ENCODE results near the gene CLEC4M. TPM values are rescaled to one million over a fixed set of nuclear protein-coding genes. Genes with fewer than 3 reads are reported as not detected.

The CLEC4M gene
- total RNA-seq, 4 donors from 2014 or later = 0.56 to 0.93 TPM; not detected in 2

DNA sequence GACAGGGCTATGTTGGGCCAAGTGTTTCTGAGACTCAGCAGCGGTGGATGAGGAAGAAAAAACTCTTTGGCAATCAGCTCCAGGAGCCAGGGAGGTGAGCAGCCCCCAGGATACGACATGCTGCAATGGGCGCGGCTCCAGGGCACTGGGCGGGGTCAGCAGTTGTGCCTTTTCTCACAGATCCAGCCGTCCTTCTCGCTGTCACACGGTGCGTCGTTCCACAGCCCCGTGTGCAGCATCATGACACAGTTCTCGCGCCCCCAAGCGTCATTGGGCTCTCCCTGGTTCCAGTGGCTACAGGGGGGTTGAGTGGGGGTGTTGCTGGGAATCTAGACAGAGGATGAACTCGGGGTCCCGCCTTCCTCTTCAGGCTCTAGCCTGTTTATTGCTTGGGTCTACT, 33.8 kb upstream of the CLEC4M start:
- TF ChIP-seq, protein P1, sequence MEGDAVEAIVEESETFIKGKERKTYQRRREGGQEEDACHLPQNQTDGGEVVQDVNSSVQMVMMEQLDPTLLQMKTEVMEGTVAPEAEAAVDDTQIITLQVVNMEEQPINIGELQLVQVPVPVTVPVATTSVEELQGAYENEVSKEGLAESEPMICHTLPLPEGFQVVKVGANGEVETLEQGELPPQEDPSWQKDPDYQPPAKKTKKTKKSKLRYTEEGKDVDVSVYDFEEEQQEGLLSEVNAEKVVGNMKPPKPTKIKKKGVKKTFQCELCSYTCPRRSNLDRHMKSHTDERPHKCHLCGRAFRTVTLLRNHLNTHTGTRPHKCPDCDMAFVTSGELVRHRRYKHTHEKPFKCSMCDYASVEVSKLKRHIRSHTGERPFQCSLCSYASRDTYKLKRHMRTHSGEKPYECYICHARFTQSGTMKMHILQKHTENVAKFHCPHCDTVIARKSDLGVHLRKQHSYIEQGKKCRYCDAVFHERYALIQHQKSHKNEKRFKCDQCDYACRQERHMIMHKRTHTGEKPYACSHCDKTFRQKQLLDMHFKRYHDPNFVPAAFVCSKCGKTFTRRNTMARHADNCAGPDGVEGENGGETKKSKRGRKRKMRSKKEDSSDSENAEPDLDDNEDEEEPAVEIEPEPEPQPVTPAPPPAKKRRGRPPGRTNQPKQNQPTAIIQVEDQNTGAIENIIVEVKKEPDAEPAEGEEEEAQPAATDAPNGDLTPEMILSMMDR (IDR thresholded peaks at IDR 0.05) = no peak
- DNase-seq (ENCODE audit: low spot score) = no peak

DNA sequence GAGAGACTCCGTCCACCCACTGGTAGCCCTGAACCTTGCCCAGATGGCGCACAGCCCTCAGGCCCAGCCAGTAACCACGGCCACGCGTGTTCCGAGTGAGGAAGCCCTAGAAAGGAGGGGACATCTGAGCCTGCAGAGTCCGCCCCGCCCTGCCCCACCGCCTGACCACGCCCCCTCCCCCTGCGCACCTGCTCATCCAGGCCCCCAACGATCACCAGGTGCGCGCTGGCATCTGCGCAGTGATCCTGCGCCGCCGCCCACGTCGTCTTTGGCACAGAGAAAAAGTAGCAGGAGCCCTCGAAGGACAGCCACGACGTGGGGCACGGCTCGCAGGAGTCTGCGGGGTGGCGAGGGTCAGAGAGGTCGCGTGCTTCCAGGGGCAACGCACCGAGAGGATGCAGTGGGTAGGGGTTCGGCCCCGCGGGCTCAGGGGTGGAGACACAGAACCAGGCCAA, 33.2 kb upstream of the CLEC4M start:
- DNase-seq (ENCODE audit: low spot score) = no peak
- ATAC-seq (ENCODE audit: low FRiP score) = no peak
- TF ChIP-seq, protein P1 (IDR thresholded peaks at IDR 0.05) = no peak

More for the DNA sequence above, 33.8 kb upstream of the CLEC4M start:
- no peak for ATAC-seq (ENCODE audit: low FRiP score)

DNA sequence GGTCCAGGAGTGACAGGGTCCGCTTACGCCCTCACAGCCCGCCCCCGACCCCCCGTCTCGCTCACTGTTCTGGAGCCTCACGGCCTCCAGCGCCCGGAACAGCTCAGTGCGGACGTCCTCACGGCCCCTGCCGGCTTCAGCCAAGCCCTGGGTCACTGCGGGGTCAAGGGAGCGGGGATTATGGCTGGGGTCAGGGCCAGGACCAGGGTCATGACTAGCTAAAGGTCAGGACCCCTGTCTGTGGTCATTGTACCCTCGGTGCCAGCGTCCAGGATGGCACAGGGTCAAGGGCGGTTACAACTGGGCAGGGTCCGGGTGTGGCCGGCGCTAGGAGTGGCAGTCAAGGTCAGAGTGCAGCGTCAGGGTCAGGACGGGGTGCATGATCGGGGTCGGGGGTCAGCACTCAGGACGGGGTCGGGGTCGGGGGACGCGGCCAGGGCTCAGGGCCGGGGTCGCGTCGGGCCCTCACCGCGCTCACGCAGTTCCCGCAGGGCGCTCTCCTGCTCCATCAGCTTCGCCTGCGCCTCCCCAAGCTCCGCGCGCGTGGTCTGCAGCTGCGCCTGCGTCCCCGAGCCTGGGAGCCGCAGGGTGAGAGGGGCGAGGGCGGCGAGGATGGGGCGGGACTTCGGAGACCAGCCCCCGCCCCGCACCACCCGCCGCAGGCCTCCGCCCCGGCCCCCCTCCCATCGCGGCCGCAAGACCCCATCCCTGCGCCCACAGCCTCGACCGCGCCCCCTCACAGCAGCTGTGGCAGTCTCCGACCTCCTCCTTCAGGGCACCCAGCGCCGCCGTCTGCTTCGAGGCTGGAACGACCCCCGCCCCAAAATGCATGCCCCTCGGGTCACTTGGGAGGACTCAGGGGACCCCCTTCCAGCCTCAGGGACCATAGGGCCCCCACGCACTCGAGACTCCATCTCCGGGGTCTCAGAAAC, 32.5 kb upstream of the CLEC4M start:
- ATAC-seq (ENCODE audit: low FRiP score) (no peak), DNase-seq (ENCODE audit: low spot score) (no peak)
- TF ChIP-seq, protein P1 (IDR thresholded peaks at IDR 0.05) = no peak

DNA sequence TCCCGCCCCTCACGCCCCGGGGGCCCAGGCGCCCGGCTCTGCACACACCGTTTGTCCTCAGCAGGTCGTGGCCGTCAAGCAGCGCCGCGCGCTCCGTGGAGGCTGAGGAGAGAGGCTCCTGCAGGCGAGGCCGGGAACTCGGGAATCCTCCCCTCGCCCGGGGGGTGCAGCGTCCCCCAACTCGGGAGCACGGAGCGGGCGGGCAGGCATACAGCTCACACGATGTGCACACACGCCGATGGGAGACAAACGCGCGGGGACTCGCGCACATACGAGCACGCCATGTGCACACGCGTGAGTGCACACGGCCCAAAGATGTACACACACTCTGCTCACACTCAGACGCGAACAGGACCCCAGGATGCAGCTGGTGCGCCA, 31.8 kb upstream of the CLEC4M start:
- no peak for DNase-seq (ENCODE audit: low spot score)
- ATAC-seq (ENCODE audit: low FRiP score) = no peak
- TF ChIP-seq, protein P1 (IDR thresholded peaks at IDR 0.05) = no peak

DNA sequence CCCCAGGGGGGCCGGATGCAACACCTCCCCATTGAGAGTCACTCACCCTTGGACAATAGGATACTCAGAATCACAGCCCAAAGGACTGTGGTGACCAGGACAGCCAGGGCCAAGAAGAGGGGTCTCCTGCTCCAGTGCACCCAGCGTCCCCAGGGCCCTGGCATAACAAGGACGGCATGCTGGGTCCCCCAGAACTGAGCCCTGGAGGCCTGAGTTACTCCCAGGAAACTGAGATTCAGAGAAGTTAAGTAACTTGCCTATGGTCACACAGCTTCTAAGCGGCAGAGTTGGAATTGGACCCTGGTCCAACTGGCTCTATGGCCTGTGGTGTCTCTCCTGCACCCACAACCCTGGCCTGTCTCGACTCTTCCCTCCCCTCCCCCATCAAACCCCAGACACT, 31.4 kb upstream of the CLEC4M start:
- ATAC-seq (ENCODE audit: low FRiP score) (no peak), DNase-seq (ENCODE audit: low spot score) (no peak)
- TF ChIP-seq, protein P1 (IDR thresholded peaks at IDR 0.05) = no peak

DNA sequence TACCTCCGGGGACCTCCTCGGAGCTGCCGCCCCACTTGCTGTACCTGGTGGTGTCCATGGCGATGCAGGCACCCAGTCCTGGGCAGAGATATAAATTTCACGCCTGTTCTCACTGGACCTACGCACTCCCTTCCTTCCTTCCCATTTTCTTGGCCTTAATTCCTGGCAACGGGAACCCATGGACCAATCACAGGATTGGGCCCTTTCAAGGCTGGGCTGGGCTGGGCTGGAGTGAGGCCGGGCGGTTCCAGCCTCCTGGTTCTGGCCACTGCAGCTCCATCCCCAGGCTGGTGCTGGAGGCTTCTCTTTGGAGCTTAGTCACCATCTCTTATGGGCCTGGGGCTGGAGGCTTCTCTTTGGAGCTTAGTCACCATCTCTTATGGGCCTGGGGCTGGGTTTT, 31.0 kb upstream of the CLEC4M start, which contains the start of gene CLEC4G:
Gene CLEC4G, minus strand, starts transcription at position 66 of the 400 bp plus-strand sequence. Its CDS starts 8 bp downstream, at position 58.
- ATAC-seq (ENCODE audit: low FRiP score) = no peak
- DNase-seq (ENCODE audit: low spot score) = no peak
- TF ChIP-seq, protein P1 (IDR thresholded peaks at IDR 0.05) = no peak

DNA sequence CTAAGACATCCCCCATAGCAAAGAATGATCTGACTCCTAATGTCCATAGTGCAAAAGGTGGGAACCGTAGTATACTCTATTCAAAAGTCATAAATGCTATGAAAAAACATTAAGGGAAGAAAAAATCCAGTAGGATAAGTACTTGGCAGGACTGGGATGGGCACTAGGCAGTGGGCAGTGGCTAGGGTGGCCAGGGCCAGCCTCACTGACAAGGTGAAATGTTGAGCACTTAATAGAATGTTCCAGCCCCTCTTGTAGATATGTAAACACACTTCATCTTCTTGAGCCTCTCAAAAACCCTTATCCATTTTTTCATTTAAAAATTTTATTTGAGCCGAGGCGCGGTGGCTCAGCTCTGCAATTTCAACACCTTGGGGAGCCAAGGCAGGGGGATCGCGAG, 29.7 kb upstream of the CLEC4M start:
- no peak for ATAC-seq (ENCODE audit: low FRiP score)
- TF ChIP-seq, protein P1 (IDR thresholded peaks at IDR 0.05) = no peak
- no peak for DNase-seq (ENCODE audit: low spot score)
